KG1 (cell line): ENCODE results near the gene BBOF1.
"Not testable (repeated sequence)": the region's sequence is repeated elsewhere in the genome, so short reads cannot be mapped to it uniquely, and the experiment has no call there.

Experiments
- DNase-seq: peaks from one replicate; lab custom pipeline; 2025; lab: John Stamatoyannopoulos, UW

Gene BBOF1

GRCh38 chr14:74018586-74019407, at the start of gene BBOF1, which contains the start of gene ENTPD5:
Gene BBOF1 (plus strand): TSS chr14:74019349. CDS start chr14:74019479, 130 bp downstream.
Gene ENTPD5 (minus strand): TSS chr14:74019288. CDS start chr14:73988102, 31,186 bp downstream.
- DNase-seq: peak; percentile 88

DNA sequence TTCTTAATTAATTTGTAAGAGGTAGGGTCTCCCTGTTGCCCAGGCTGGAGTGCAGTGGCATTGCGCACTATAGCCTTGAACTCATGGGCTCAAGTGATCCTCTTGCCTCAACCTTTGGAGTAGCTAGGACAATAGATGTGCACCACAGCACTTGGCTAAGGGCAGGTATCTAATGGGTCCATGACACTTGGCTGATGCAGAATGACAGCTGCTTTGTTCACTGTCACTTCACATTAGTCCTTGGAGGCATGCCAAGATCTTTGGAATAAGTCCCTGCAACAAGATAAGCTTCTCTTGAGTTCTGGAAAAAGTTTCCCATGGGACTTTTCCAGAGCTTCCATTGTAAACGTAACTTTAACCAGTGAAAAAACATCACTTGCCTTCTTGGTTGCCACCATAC, 45.7 kb upstream of the BBOF1 start:
- no peak for DNase-seq

- DNase-seq: no peak
Measured at GRCh38 chr14:73976125-73976524, 43.0 kb upstream of the BBOF1 start.

DNA sequence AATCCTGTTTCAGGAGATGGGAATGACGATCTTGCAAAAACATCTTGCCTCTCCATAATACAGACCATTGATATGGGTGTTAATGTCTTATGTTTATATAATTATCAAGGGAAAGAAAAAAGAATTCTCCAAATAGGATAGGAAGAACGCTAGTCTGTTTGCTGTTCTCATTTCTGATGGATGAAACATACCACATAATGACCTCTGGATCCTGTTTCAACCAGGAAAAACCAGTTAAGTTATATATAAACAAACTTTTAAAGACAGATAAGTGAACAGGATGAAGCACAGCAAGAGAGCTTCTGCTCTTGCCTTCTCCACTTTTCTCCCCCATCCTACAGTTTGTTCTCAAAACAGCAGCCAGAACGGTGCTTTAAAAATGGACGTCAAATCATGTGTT, 41.3 kb upstream of the BBOF1 start:
- no peak for DNase-seq

- no peak for DNase-seq
Measured at GRCh38 chr14:73988065-73988464, 31.1 kb upstream of the BBOF1 start.

DNA sequence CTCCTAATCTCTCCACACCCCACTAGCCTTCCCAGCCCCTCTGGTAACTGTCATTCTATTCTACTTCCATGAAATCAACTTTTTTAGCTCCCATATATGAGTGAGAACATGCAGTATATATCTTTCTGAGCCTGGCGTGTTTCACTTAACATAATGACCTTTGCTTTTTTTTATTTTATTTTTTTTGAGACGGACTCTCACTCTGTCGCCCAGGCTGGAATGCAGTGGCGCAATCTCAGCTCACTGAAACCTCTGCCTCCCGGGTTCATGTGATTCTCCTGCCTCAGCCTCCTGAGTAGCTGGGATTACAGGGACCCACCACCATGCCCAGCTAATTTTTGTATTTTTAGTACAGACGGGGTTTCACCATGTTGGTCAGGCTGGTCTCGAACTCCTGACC, 30.5 kb upstream of the BBOF1 start:
- not testable (repeated sequence) for DNase-seq

- DNase-seq: no peak
Measured at GRCh38 chr14:73991092-73991491, 28.1 kb upstream of the BBOF1 start.

GRCh38 chr14:73994926-73995325, 24.2 kb upstream of the BBOF1 start:
- DNase-seq: not testable (repeated sequence)

GRCh38 chr14:73995977-73996378, 23.2 kb upstream of the BBOF1 start:
- no peak for DNase-seq

DNA sequence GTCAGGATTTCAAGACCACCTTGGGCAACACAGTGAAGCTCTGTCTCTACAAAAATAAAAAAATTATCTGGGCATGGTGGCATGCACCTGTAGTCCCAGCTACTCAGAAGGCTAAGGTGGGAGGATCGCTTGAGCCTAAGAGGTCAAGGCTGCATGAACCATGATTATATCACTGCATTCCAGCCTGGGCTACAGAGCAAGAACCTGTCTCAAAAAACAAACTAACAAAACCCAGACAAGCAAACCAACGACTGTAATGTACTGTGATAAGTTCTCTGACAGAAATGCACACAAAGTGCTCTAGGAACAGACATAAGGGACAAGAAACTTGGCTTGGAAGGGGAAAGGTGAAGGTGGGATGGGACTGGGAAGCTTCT, 22.4 kb upstream of the BBOF1 start:
- DNase-seq: no peak

DNA sequence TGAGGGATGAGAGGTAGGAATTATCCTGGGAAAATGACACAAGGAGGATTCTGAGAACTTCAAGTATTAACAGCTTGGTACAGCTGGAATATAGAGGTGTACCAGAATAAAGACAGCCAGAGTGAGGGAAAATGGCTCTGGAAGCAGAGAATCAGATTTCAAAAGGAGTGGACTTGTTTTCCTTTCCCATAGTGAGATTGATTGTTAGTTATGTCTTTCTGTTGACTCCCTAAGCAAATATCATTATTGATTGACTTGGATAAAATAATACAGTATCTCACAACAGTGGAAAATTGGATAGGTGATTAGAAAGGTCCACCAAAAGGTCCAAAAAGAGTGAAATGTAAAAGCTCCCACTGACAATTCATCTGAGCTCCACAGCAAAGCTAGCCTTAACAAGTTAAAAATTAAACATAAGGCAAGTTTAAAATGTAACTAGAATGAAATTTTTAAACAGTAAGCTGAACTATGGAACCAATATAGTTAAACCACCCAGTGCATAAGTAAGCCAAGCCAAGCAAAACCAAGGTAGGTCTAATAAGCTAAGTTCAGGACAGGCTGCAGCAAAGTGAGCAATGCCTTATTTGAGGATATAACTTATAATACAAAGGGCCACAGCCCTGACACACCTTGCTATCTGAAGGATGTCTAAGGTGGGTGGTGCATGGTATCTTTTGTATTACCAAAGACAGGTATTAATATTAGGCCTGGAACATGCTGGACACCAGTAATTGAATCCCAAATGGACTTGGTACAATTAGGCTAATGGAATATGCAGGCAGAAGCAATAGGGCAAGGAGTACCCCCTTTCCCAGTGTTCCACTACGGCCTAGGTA, 21.8 kb upstream of the BBOF1 start:
- DNase-seq: no peak

- DNase-seq: no peak
Measured at GRCh38 chr14:73997944-73998447, 21.2 kb upstream of the BBOF1 start.

GRCh38 chr14:73998726-73999125, 20.4 kb upstream of the BBOF1 start:
- no peak for DNase-seq

- DNase-seq: not testable (repeated sequence)
Measured at GRCh38 chr14:74005664-74006063, 13.5 kb upstream of the BBOF1 start.

DNA sequence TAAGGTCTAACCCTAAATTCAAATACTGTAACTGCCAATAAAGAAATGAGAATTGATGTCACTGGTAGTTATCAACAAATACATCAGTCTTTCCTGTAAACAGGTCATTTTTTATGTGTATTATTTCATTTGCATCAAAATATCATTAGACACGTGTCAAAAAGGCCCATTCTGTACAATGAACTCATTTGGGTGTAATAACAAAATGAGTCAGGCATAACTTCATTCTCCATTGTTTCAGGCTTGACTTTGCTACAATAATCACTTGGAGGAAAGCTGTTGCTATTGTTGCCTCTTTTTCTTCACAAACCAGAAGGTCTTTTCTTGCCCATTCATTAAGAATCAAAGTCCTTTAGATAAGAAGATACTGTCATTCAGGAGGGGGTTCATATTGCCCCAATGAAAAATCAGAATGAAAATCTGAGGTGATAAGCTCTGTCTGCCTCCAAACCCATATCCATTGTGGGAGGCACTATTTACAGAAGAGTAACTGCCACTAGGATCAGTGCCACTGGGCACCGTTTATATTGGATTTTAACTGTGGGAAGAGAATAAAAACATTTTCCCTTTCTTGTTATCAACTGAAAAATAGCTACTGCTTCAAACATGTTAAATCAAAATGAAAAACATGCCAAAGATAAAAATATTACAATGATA, 10.2 kb upstream of the BBOF1 start:
- DNase-seq: no peak

DNA sequence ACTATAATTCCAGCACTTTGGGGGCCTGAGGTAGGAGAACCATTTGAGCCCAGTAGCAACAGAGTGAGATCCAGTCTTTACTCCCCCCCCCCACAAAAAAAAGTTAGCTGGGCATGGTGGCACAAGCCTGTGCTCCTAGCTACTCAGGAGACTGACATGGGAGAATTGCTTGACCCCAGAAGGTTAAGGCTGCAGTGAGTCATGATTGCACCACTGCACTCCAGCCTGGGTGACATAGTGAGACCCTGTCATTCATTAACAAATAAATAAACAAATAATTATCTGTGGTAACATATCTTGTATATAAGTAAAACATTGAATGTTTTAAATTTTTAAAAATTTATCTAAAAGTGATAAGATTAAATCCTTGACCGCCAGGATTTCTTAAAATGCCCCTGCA, 4.8 kb upstream of the BBOF1 start:
- no peak for DNase-seq

DNA sequence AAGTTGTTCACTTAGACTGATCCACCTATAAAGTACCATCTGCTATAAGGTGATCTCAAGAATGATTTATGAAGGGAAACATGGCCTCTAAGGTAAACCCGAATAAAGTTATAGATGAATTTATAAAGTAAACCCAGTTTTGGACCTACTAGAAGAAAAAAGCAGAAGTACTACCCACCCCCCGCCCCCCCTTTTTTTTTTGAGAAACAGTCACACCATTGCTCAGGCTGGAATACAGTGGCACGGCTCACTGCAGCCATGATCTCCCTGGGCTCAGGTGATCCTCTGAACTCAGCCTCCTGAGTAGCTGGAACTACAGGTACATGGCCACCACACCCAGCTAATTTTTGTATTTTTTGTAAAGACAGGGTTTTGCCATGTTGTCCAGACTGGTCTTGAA, 4.0 kb upstream of the BBOF1 start:
- DNase-seq: no peak

GRCh38 chr14:74015963-74016362, 3.2 kb upstream of the BBOF1 start:
- DNase-seq: no peak

- no peak for DNase-seq
Measured at GRCh38 chr14:74018174-74018585, 969 bp upstream of the BBOF1 start.

- no peak for DNase-seq
Measured at GRCh38 chr14:74019408-74020137, 424 bp downstream of the BBOF1 start.

DNA sequence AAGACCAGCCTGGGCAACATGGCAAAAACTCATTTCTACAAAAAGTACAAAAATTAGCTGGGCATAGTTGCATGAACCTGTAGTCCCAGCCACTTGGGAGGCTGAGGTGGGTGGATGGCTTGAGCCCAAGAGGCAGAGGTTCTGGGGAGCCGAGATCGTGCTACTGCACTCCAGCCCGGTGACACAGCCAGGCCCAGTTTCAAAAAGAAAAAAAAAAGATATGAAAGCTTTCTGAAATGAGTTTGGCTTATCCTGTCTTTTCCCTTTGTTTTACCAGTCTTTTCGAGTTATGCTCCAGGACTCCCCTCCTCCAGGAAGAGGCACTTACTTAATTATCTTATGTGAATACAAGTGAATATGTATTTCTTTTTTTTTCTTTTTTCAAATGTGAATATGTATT, 3.2 kb downstream of the BBOF1 start:
- DNase-seq: no peak

GRCh38 chr14:74029136-74029535, 10.0 kb downstream of the BBOF1 start:
- no peak for DNase-seq
